Activated CD8-positive, alpha-beta memory T cell treated with anti-CD3 and anti-CD28 coated beads, Interleukin-2, amount 50 U/mL, for 1 hour (primary cell): ENCODE results near the gene TSPAN6.

ENCODE experiments used
- DNase-seq: peaks from one replicate; pipeline ENCODE4 v3.0.0-alpha.2; 2020; ENCODE audit errors: extremely low read depth

TSPAN6 gene

GRCh38 chrX:100584611-100585010 lies 52.0 kb downstream of the TSPAN6 start, which contains the start of gene TNMD:
Gene TNMD, plus strand, starts transcription at chrX:100584936. Its CDS starts 83 bp downstream, at chrX:100585019.
- DNase-seq: no peak
